Measurements from ENCODE around the gene RAB40B.

Gene RAB40B

GRCh38 chr17:82653651-82654528, 44.6 kb downstream of the RAB40B start:
- H3K79me2 ChIP-seq (ENCODE audit: insufficient read depth, low read length) = no peaks in the 10 kb centered on the region
- ATAC-seq (ENCODE audit: insufficient read depth, low read depth) (no peak), DNase-seq (no peak)
- TF ChIP-seq CTCF (IDR thresholded peaks at IDR 0.05; ENCODE audit: borderline replicate concordance, extremely low read depth, low read length, poor library complexity, severe bottlenecking) (no peak), EZH2 (IDR thresholded peaks at IDR 0.05; ENCODE audit: borderline replicate concordance, low read depth, low read length, severe bottlenecking) (no peak)
- no peaks in the 10 kb centered on the region for H3K27me3 ChIP-seq (ENCODE audit: insufficient read depth, low read length, poor library complexity)
- H3K9me3 ChIP-seq (ENCODE audit: insufficient read depth, low read length, severe bottlenecking) = no peaks in the 10 kb centered on the region
- H2AFZ ChIP-seq (ENCODE audit: low read depth, low read length) = no peak overlapping the region
- H3K4me3 ChIP-seq (ENCODE audit: low read depth in 1 of 2, low read length in 2 of 2) = no peak overlapping the region
- no peaks in the 10 kb centered on the region for H3K36me3 ChIP-seq (ENCODE audit: insufficient read depth, low read length)
- peaks cover 3% of the 10 kb centered on the region for H3K4me1 ChIP-seq (ENCODE audit: insufficient read depth, low read length)
- H4K20me1 ChIP-seq (ENCODE audit: insufficient read depth, low read length) = no peaks in the 10 kb centered on the region
- no peak overlapping the region for H3K9ac ChIP-seq (ENCODE audit: low read depth, low read length)
- no peak overlapping the region for H3K27ac ChIP-seq (ENCODE audit: low read length)
- no peak overlapping the region for H3K4me2 ChIP-seq (ENCODE audit: insufficient read depth, low read length)

- Histone ChIP-seq H2AFZ (ENCODE audit: low read depth, low read length) (no peak overlapping the region), H3K27me3 (ENCODE audit: insufficient read depth, low read length, poor library complexity) (no peaks in the 10 kb centered on the region), H3K4me2 (ENCODE audit: insufficient read depth, low read length) (no peak overlapping the region), H3K9ac (ENCODE audit: low read depth, low read length) (no peak overlapping the region), H4K20me1 (ENCODE audit: insufficient read depth, low read length) (peaks cover 23% of the 10 kb centered on the region), H3K36me3 (ENCODE audit: insufficient read depth, low read length) (peaks cover 9% of the 10 kb centered on the region; the same call in 1 of the 2 replicates), H3K27ac (ENCODE audit: low read length) (no peak overlapping the region), H3K79me2 (ENCODE audit: insufficient read depth, low read length) (peaks cover 25% of the 10 kb centered on the region), H3K9me3 (ENCODE audit: insufficient read depth, low read length, severe bottlenecking) (no peaks in the 10 kb centered on the region), H3K4me3 (ENCODE audit: low read depth in 1 of 2, low read length in 2 of 2) (no peak overlapping the region), H3K4me1 (ENCODE audit: insufficient read depth, low read length) (peaks cover 23% of the 10 kb centered on the region)
- no peak for TF ChIP-seq EZH2 (IDR thresholded peaks at IDR 0.05; ENCODE audit: borderline replicate concordance, low read depth, low read length, severe bottlenecking)
- TF ChIP-seq CTCF (IDR thresholded peaks at IDR 0.05; ENCODE audit: borderline replicate concordance, extremely low read depth, low read length, poor library complexity, severe bottlenecking) = no peak
- ATAC-seq (ENCODE audit: insufficient read depth, low read depth) (no peak), DNase-seq (no peak)
Observed at GRCh38 chr17:82650723-82651122, 47.8 kb downstream of the RAB40B start.

- Histone ChIP-seq H3K9me3 (ENCODE audit: insufficient read depth, low read length, severe bottlenecking) (no peaks in the 10 kb centered on the region), H4K20me1 (ENCODE audit: insufficient read depth, low read length) (peaks cover 32% of the 10 kb centered on the region), H3K4me2 (ENCODE audit: insufficient read depth, low read length) (no peak overlapping the region), H3K27me3 (ENCODE audit: insufficient read depth, low read length, poor library complexity) (no peaks in the 10 kb centered on the region), H3K4me1 (ENCODE audit: insufficient read depth, low read length) (peaks cover 28% of the 10 kb centered on the region), H2AFZ (ENCODE audit: low read depth, low read length) (no peak overlapping the region), H3K4me3 (ENCODE audit: low read depth in 1 of 2, low read length in 2 of 2) (no peak overlapping the region), H3K9ac (ENCODE audit: low read depth, low read length) (no peak overlapping the region), H3K27ac (ENCODE audit: low read length) (no peak overlapping the region), H3K36me3 (ENCODE audit: insufficient read depth, low read length) (peaks cover 13% of the 10 kb centered on the region), H3K79me2 (ENCODE audit: insufficient read depth, low read length) (peaks cover 36% of the 10 kb centered on the region)
- TF ChIP-seq EZH2 (IDR thresholded peaks at IDR 0.05; ENCODE audit: borderline replicate concordance, low read depth, low read length, severe bottlenecking) (no peak), CTCF (IDR thresholded peaks at IDR 0.05; ENCODE audit: borderline replicate concordance, extremely low read depth, low read length, poor library complexity, severe bottlenecking) (no peak)
- DNase-seq = no peak
- no peak for ATAC-seq (ENCODE audit: insufficient read depth, low read depth)
Observed at GRCh38 chr17:82649501-82650261, 48.8 kb downstream of the RAB40B start.
